Measurements from ENCODE around the gene HMCES.
"Not testable (repeated sequence)": the region's sequence is repeated elsewhere in the genome, so short reads cannot be mapped to it uniquely, and the experiment has no call there.

DNA sequence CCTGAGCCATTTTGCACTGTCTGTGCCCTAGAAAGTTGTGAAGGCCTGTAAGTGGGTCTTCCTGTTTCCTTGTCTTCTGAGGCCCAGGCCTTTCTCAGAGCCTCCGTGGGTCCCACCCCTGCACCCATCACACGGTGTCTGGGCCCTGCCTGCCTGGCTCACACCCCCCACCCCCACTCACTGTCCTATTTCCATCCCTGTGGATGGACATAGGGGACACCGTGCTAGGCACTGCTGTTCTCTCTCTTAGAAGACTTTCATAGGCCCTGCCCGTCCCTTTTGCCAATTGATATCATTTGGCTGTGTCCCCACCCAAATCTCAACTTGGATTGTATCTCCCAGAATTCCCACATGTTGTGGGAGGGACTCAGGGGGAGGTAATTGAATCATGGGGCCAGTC is 59.0 kb downstream of the HMCES start:
- TF ChIP-seq POLR2A (IDR thresholded peaks at IDR 0.05), result not testable (repeated sequence)
- TF ChIP-seq, protein P1, sequence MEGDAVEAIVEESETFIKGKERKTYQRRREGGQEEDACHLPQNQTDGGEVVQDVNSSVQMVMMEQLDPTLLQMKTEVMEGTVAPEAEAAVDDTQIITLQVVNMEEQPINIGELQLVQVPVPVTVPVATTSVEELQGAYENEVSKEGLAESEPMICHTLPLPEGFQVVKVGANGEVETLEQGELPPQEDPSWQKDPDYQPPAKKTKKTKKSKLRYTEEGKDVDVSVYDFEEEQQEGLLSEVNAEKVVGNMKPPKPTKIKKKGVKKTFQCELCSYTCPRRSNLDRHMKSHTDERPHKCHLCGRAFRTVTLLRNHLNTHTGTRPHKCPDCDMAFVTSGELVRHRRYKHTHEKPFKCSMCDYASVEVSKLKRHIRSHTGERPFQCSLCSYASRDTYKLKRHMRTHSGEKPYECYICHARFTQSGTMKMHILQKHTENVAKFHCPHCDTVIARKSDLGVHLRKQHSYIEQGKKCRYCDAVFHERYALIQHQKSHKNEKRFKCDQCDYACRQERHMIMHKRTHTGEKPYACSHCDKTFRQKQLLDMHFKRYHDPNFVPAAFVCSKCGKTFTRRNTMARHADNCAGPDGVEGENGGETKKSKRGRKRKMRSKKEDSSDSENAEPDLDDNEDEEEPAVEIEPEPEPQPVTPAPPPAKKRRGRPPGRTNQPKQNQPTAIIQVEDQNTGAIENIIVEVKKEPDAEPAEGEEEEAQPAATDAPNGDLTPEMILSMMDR (IDR thresholded peaks at IDR 0.05), result not testable (repeated sequence)

Measured in right lobe of liver (tissue), 4 donors.